ENCODE results near the gene ZMYND10. TPM values are rescaled to one million over a fixed set of nuclear protein-coding genes. Genes with fewer than 3 reads are reported as not detected.
"Not testable (repeated sequence)": the region's sequence is repeated elsewhere in the genome, so short reads cannot be mapped to it uniquely, and the experiment has no call there.

The ZMYND10 gene
- total RNA-seq, 1 experiment from 2014 or later, result 0.29 TPM

DNA sequence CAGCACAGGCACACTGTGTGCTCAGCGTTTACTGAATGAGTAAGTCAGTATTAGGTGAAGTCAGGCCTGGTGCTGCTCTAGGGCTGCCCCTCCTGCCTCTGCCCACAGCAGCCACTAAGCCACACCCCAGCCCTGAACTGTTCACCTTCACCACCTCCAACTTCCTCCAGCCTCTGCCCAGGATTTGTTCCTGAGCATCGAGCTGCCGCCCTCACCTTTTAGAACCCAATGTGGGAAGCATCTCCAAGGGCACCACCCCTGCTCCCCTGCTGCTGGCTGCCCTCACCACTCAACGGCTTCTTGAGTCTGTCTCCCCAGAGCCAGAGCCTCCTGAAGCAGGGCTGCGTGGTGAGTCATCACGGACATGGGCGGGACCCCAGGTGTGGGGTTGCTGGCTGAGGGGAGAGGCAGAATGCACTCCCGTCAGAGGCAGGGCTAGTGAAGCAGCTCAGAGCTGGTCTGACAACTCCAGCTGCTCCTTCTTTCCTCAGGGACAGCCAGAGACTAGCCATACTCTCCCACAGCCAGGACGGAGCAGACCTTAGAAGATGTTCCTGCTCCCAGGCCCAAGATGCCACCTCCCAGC is 28.8 kb downstream of the ZMYND10 start:
- H3K36me3 Mint-ChIP-seq (ENCODE audit: insufficient read depth, unreplicated experiment), result peaks cover 47% of the 10 kb centered on the region
- H3K9me3 ChIP-seq, result no peaks in the 10 kb centered on the region
- TF ChIP-seq, protein P1, sequence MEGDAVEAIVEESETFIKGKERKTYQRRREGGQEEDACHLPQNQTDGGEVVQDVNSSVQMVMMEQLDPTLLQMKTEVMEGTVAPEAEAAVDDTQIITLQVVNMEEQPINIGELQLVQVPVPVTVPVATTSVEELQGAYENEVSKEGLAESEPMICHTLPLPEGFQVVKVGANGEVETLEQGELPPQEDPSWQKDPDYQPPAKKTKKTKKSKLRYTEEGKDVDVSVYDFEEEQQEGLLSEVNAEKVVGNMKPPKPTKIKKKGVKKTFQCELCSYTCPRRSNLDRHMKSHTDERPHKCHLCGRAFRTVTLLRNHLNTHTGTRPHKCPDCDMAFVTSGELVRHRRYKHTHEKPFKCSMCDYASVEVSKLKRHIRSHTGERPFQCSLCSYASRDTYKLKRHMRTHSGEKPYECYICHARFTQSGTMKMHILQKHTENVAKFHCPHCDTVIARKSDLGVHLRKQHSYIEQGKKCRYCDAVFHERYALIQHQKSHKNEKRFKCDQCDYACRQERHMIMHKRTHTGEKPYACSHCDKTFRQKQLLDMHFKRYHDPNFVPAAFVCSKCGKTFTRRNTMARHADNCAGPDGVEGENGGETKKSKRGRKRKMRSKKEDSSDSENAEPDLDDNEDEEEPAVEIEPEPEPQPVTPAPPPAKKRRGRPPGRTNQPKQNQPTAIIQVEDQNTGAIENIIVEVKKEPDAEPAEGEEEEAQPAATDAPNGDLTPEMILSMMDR (IDR thresholded peaks at IDR 0.05; ENCODE audit: insufficient read depth in 1 of 2, low read depth in 1 of 2, low read length in 1 of 2, severe bottlenecking in 1 of 2, unreplicated experiment in 1 of 2), result no peak
- intact Hi-C loops (cut with micrococcal nuclease; ENCODE audit: unreplicated experiment), result no loop called here
- peak; percentile 66 to 80 for DNase-seq
- H3K9me3 Mint-ChIP-seq (ENCODE audit: unreplicated experiment), result no peaks in the 10 kb centered on the region
- no TSS peak for BruUV-seq (replicated peaks)
- POLR2A ChIA-PET, result interaction anchor here (1.0 kb wide), 1 partner anchor 21 kb away, joined by 4 read pairs; no protein-coding TSS in a partner anchor
- peak overlapping the region; percentile 82 for H3K27ac Mint-ChIP-seq (ENCODE audit: unreplicated experiment)
- peak overlapping the region; percentile 48 for H3K4me3 Mint-ChIP-seq (ENCODE audit: unreplicated experiment)
- no peak overlapping the region for H3K4me3 ChIP-seq (ENCODE audit: low read depth, low read length)
- CTCF ChIA-PET, result no interaction called here
- H3K4me1 Mint-ChIP-seq (ENCODE audit: low read depth, unreplicated experiment), result peaks cover 17% of the 10 kb centered on the region
- H3K4me1 ChIP-seq, result peaks cover 17% of the 10 kb centered on the region
- peaks cover 4% of the 10 kb centered on the region for H3K36me3 ChIP-seq (ENCODE audit: control insufficient read depth, insufficient read depth, low read length)
- H3K27me3 ChIP-seq (replicated peaks; ENCODE audit: control insufficient read depth, insufficient read depth, low read length), result no peaks in the 10 kb centered on the region
- H3K27me3 Mint-ChIP-seq (ENCODE audit: insufficient read depth, unreplicated experiment), result no peaks in the 10 kb centered on the region

DNA sequence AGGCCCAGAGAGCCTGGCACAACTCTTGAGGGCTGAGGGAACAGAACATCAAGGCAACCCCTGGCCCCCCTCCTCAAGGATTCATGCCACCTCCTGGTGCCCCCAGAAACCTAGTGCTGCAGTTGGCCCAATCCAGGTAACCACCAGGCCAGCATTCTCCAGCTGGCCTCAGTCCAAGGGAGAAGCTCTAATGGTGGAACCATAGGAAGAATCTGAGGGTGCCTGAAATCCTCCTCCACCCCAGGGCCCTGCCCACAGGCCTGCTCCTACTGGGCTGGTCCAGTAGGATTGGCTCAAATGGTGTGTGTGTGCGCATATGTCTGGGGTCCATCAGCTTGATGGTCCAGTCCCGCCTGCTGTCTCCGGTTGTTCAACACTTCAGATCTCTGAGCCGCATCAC is 30.7 kb downstream of the ZMYND10 start:
- peaks cover 17% of the 10 kb centered on the region for H3K4me1 Mint-ChIP-seq (ENCODE audit: low read depth, unreplicated experiment)
- TF ChIP-seq, protein P1 (IDR thresholded peaks at IDR 0.05; ENCODE audit: insufficient read depth in 1 of 2, low read depth in 1 of 2, low read length in 1 of 2, severe bottlenecking in 1 of 2, unreplicated experiment in 1 of 2), result no peak
- no peak overlapping the region for H3K4me3 Mint-ChIP-seq (ENCODE audit: unreplicated experiment)
- H3K27me3 ChIP-seq (replicated peaks; ENCODE audit: control insufficient read depth, insufficient read depth, low read length), result no peaks in the 10 kb centered on the region
- no TSS peak for BruUV-seq (replicated peaks)
- no peaks in the 10 kb centered on the region for H3K9me3 ChIP-seq
- peaks cover 45% of the 10 kb centered on the region for H3K36me3 Mint-ChIP-seq (ENCODE audit: insufficient read depth, unreplicated experiment)
- H3K36me3 ChIP-seq (ENCODE audit: control insufficient read depth, insufficient read depth, low read length), result peaks cover 4% of the 10 kb centered on the region
- ChIA-PET POLR2A (interaction anchor here (1.1 kb wide), 1 partner anchor 23 kb away, joined by 3 read pairs; no protein-coding TSS in a partner anchor), CTCF (interaction anchor here (0.7 kb wide), 2 partner anchors 12 to 50 kb away, joined by 4 to 6 read pairs; partner anchors contain the start of gene HYAL1)
- peak overlapping the region; percentile 49 for H3K27ac Mint-ChIP-seq (ENCODE audit: unreplicated experiment)
- no peaks in the 10 kb centered on the region for H3K27me3 Mint-ChIP-seq (ENCODE audit: insufficient read depth, unreplicated experiment)
- intact Hi-C loops (cut with micrococcal nuclease; ENCODE audit: unreplicated experiment), result no loop called here
- no peaks in the 10 kb centered on the region for H3K9me3 Mint-ChIP-seq (ENCODE audit: unreplicated experiment)
- DNase-seq, result no peak
- H3K4me3 ChIP-seq (ENCODE audit: low read depth, low read length), result no peak overlapping the region
- peaks cover 15% of the 10 kb centered on the region for H3K4me1 ChIP-seq

DNA sequence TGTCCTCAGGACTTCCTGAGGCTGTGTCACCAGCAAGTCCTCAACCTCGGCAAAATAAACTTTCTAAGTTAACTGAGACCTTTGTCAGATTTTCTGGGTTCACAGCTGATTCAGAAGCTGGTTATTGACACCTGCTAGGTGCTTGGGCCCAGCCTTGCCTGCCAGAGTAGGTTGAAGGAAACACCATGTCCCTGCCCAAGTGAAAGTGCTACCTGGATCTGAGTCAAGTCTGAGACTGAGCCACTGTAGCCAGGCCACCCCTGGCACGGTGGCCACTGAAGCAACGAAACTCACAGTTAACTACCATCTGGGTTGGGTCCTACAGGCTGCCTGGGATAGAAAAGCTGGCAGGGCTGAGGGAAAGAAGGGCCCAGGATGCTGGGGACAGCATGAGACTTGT is 31.2 kb downstream of the ZMYND10 start:
- peak overlapping the region; percentile 23 for H3K27ac Mint-ChIP-seq (ENCODE audit: unreplicated experiment)
- TF ChIP-seq, protein P1 (IDR thresholded peaks at IDR 0.05; ENCODE audit: insufficient read depth in 1 of 2, low read depth in 1 of 2, low read length in 1 of 2, severe bottlenecking in 1 of 2, unreplicated experiment in 1 of 2), result no peak
- intact Hi-C loops (cut with micrococcal nuclease; ENCODE audit: unreplicated experiment), result no loop called here

DNA sequence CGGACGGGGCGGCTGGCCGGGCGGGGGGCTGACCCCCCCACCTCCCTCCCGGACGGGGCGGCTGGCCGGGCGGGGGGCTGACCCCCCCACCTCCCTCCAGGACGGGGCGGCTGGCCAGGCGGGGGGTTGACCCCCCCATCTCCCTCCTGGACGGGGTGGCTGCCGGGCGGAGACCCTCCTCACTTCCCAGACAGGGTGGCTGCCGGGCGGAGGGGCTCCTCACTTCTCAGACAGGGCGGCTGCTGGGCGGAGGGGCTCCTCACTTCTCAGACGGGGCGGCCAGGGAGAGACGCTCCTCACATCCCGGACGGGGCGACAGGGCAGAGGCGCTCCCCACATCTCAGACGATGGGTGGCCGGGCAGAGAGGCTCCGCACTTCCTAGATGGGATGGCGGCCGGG is 33.5 kb downstream of the ZMYND10 start:
- Histone ChIP-seq H3K4me1 (peaks cover 16% of the 10 kb centered on the region), H3K9me3 (peaks cover 17% of the 10 kb centered on the region)
- H3K4me3 Mint-ChIP-seq (ENCODE audit: unreplicated experiment); CTCF ChIA-PET; POLR2A ChIA-PET; H3K27ac Mint-ChIP-seq (ENCODE audit: unreplicated experiment); H3K4me3 ChIP-seq (ENCODE audit: low read depth, low read length); DNase-seq; H3K9me3 Mint-ChIP-seq (ENCODE audit: unreplicated experiment); intact Hi-C loops (cut with micrococcal nuclease; ENCODE audit: unreplicated experiment); H3K36me3 ChIP-seq (ENCODE audit: control insufficient read depth, insufficient read depth, low read length); H3K27me3 Mint-ChIP-seq (ENCODE audit: insufficient read depth, unreplicated experiment); H3K27me3 ChIP-seq (replicated peaks; ENCODE audit: control insufficient read depth, insufficient read depth, low read length); BruUV-seq (replicated peaks): not testable (repeated sequence)
- Mint-ChIP-seq H3K36me3 (ENCODE audit: insufficient read depth, unreplicated experiment) (peaks cover 25% of the 10 kb centered on the region), H3K4me1 (ENCODE audit: low read depth, unreplicated experiment) (peaks cover 17% of the 10 kb centered on the region)

More for the DNA sequence above, 31.2 kb downstream of the ZMYND10 start:
- Mint-ChIP-seq H3K4me1 (ENCODE audit: low read depth, unreplicated experiment) (peaks cover 17% of the 10 kb centered on the region), H3K9me3 (ENCODE audit: unreplicated experiment) (no peaks in the 10 kb centered on the region), H3K27me3 (ENCODE audit: insufficient read depth, unreplicated experiment) (no peaks in the 10 kb centered on the region), H3K36me3 (ENCODE audit: insufficient read depth, unreplicated experiment) (peaks cover 45% of the 10 kb centered on the region), H3K4me3 (ENCODE audit: unreplicated experiment) (no peak overlapping the region)
- H3K27me3 ChIP-seq (replicated peaks; ENCODE audit: control insufficient read depth, insufficient read depth, low read length), result no peaks in the 10 kb centered on the region
- H3K36me3 ChIP-seq (ENCODE audit: control insufficient read depth, insufficient read depth, low read length), result peaks cover under 1% of the 10 kb centered on the region; the same call in 1 of the 2 replicates
- H3K4me3 ChIP-seq (ENCODE audit: low read depth, low read length), result no peak overlapping the region
- ChIA-PET CTCF (no interaction called here), POLR2A (interaction anchor here (1.1 kb wide), 1 partner anchor 23 kb away, joined by 3 read pairs; no protein-coding TSS in a partner anchor)
- no TSS peak for BruUV-seq (replicated peaks)
- DNase-seq, result no peak
- H3K4me1 ChIP-seq, result peaks cover 17% of the 10 kb centered on the region
- no peaks in the 10 kb centered on the region for H3K9me3 ChIP-seq
